ENCODE results near the gene CNNM2.

- TF ChIP-seq CTCF (IDR thresholded peaks at IDR 0.05) (0 out of 2 replicates have a peak, but pooled peaks have one; percentile 8), SIN3A (IDR thresholded peaks at IDR 0.05; ENCODE audit: borderline replicate concordance, low read depth, low read length) (no peak), GABPA (IDR thresholded peaks at IDR 0.05; ENCODE audit: low read depth) (no peak), RCOR1 (IDR thresholded peaks at IDR 0.05; ENCODE audit: low read length) (no peak; the same call in 1 of the 2 replicates), RXRA (IDR thresholded peaks at IDR 0.05; ENCODE audit: borderline replicate concordance, low read depth) (no peak), SMC3 (IDR thresholded peaks at IDR 0.05; ENCODE audit: low read depth, low read length) (no peak), MAX (IDR thresholded peaks at IDR 0.05; ENCODE audit: low read depth) (no peak), GATA2 (CRISPR knock-in tag; IDR thresholded peaks at IDR 0.05) (peak; percentile 66), POLR2AphosphoS5 (IDR thresholded peaks at IDR 0.05; ENCODE audit: low read depth, low read length) (no peak), TCF12 (IDR thresholded peaks at IDR 0.05) (peak; percentile 78), CHD2 (IDR thresholded peaks at IDR 0.05; ENCODE audit: low read length, partially characterized antibody) (no peak), USF2 (IDR thresholded peaks at IDR 0.05; ENCODE audit: borderline replicate concordance, low read depth, low read length) (no peak)
Observed at GRCh38 chr10:102962951-102963755, 45.1 kb downstream of the CNNM2 start.

All from SK-N-SH (cell line).